Measurements from ENCODE around the gene MARVELD1. TPM values are rescaled to one million over a fixed set of nuclear protein-coding genes. Genes with fewer than 3 reads are reported as not detected.

Gene MARVELD1
- total and polyA plus RNA-seq, 2 of the 13 experiments (the other 11 are each of a cell fraction or from before 2014, with no cell fraction given), result not detected

GRCh38 chr10:97707134-97707861, 6.2 kb upstream of the MARVELD1 start (continued):
- TF ChIP-seq HIC2 (CRISPR knock-in tag; IDR thresholded peaks at IDR 0.05; ENCODE audit: low read depth) (peak; percentile 58; the same call in 1 of the 2 replicates), RAD21 (CRISPR knock-in tag; IDR thresholded peaks at IDR 0.05) (0 out of 2 replicates have a peak, but pooled peaks have one; percentile 14), SIN3B (IDR thresholded peaks at IDR 0.05; ENCODE audit: low read length) (no peak), ZNF12 (CRISPR knock-in tag; IDR thresholded peaks at IDR 0.05) (no peak), ARID2 (CRISPR knock-in tag; IDR thresholded peaks at IDR 0.05; ENCODE audit: borderline replicate concordance) (peak; percentile 44; the same call in 1 of the 2 replicates), ZKSCAN8 (CRISPR knock-in tag; IDR thresholded peaks at IDR 0.05; ENCODE audit: borderline replicate concordance) (0 out of 2 replicates have a peak, but pooled peaks have one; percentile 25), EEA1 (CRISPR knock-in tag; IDR thresholded peaks at IDR 0.05; ENCODE audit: borderline replicate concordance) (no peak), FOXP1 (IDR thresholded peaks at IDR 0.05) (no peak), FOXP1 (CRISPR knock-in tag; IDR thresholded peaks at IDR 0.05) (peak; percentile 58; the same call in 1 of the 2 replicates), TCF7L2 (IDR thresholded peaks at IDR 0.05; ENCODE audit: low read depth, low read length) (no peak), CSRNP2 (CRISPR knock-in tag; conservative IDR thresholded peaks at IDR 0.05; ENCODE audit: low read depth) (no peak), ZNF431 (CRISPR knock-in tag; IDR thresholded peaks at IDR 0.05; ENCODE audit: borderline replicate concordance, low read depth) (peak; percentile 75; the same call in 1 of the 2 replicates), ZNF788 (CRISPR knock-in tag; IDR thresholded peaks at IDR 0.05; ENCODE audit: borderline replicate concordance) (peak; percentile 50; the same call in 1 of the 2 replicates), ZNF326 (CRISPR knock-in tag; IDR thresholded peaks at IDR 0.05; ENCODE audit: borderline replicate concordance) (no peak), ELF4 (CRISPR knock-in tag; IDR thresholded peaks at IDR 0.05; ENCODE audit: borderline replicate concordance) (no peak), ERF (CRISPR knock-in tag; IDR thresholded peaks at IDR 0.05) (0 out of 2 replicates have a peak, but pooled peaks have one; percentile 24), GLI4 (CRISPR knock-in tag; IDR thresholded peaks at IDR 0.05; ENCODE audit: borderline replicate concordance) (no peak), DMAP1 (CRISPR knock-in tag; IDR thresholded peaks at IDR 0.05) (peak; percentile 41), IKZF4 (CRISPR knock-in tag; IDR thresholded peaks at IDR 0.05; ENCODE audit: borderline replicate concordance, low read depth, not compliant biosample characterization) (no peak), POLR2AphosphoS5 (IDR thresholded peaks at IDR 0.05; ENCODE audit: low read depth, low read length) (no peak), ZMYM4 (CRISPR knock-in tag; IDR thresholded peaks at IDR 0.05) (peak; percentile 56; the same call in 1 of the 2 replicates)
- TF ChIP-seq, protein P1, sequence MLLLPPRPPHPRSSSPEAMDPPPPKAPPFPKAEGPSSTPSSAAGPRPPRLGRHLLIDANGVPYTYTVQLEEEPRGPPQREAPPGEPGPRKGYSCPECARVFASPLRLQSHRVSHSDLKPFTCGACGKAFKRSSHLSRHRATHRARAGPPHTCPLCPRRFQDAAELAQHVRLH (CRISPR knock-in tag; IDR thresholded peaks at IDR 0.05; ENCODE audit: borderline replicate concordance, low read depth), result peak; percentile 44; the same call in 1 of the 2 replicates
- TF ChIP-seq, protein P2, sequence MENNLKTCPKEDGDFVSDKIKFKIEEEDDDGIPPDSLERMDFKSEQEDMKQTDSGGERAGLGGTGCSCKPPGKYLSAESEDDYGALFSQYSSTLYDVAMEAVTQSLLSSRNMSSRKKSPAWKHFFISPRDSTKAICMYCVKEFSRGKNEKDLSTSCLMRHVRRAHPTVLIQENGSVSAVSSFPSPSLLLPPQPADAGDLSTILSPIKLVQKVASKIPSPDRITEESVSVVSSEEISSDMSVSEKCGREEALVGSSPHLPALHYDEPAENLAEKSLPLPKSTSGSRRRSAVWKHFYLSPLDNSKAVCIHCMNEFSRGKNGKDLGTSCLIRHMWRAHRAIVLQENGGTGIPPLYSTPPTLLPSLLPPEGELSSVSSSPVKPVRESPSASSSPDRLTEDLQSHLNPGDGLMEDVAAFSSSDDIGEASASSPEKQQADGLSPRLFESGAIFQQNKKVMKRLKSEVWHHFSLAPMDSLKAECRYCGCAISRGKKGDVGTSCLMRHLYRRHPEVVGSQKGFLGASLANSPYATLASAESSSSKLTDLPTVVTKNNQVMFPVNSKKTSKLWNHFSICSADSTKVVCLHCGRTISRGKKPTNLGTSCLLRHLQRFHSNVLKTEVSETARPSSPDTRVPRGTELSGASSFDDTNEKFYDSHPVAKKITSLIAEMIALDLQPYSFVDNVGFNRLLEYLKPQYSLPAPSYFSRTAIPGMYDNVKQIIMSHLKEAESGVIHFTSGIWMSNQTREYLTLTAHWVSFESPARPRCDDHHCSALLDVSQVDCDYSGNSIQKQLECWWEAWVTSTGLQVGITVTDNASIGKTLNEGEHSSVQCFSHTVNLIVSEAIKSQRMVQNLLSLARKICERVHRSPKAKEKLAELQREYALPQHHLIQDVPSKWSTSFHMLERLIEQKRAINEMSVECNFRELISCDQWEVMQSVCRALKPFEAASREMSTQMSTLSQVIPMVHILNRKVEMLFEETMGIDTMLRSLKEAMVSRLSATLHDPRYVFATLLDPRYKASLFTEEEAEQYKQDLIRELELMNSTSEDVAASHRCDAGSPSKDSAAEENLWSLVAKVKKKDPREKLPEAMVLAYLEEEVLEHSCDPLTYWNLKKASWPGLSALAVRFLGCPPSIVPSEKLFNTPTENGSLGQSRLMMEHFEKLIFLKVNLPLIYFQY (CRISPR knock-in tag; IDR thresholded peaks at IDR 0.05; ENCODE audit: borderline replicate concordance), result peak; percentile 71; the same call in 1 of the 2 replicates

Data from HepG2 (cell line).